RKO (cell line): ENCODE data around the gene KIF23.

Source experiments
- DNase-seq: peaks from one replicate; pipeline ENCODE4 v3.0.0-alpha.2; 2016; ENCODE audit warnings: low spot score

Gene KIF23

DNA sequence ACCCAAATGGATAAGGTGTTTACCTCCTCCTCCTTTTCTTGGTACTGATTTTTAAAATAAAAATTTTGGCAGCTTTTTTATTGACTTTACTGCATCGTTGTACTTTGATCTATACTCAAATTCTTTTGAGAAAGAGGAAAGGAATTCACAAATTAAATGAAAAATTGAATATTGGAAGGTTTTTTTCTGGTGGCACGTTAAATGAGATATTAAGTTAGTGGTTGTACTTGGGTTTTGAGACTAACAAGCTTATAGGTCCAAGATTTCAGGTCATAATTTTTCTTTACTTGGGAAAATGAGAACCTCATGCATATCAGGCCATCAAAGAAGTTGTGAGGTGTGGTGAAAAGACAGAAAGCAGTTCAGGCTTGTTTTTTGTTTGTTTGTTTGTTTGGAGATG lies 52.6 kb downstream of the KIF23 start:
- DNase-seq: no peak

DNA sequence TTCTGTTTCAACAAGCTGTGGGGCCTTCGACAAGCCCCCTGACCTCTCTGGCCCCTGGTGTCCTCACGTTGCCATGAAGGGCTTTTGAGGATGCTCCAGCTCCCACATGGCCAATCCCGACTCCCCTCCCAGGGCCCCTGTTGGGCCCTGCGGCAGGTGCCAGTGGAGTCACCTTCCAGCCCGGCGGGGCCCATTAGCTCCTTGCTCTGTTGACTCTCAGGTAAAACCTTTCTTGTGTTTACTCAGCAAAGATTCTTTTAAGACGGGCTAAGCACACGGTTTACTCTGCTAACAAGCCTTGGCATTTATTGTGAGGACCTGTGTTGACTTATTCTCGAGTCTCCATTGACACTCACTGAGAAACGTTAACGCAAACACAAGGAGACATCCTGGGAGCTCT lies 53.5 kb downstream of the KIF23 start:
- DNase-seq: no peak

DNA sequence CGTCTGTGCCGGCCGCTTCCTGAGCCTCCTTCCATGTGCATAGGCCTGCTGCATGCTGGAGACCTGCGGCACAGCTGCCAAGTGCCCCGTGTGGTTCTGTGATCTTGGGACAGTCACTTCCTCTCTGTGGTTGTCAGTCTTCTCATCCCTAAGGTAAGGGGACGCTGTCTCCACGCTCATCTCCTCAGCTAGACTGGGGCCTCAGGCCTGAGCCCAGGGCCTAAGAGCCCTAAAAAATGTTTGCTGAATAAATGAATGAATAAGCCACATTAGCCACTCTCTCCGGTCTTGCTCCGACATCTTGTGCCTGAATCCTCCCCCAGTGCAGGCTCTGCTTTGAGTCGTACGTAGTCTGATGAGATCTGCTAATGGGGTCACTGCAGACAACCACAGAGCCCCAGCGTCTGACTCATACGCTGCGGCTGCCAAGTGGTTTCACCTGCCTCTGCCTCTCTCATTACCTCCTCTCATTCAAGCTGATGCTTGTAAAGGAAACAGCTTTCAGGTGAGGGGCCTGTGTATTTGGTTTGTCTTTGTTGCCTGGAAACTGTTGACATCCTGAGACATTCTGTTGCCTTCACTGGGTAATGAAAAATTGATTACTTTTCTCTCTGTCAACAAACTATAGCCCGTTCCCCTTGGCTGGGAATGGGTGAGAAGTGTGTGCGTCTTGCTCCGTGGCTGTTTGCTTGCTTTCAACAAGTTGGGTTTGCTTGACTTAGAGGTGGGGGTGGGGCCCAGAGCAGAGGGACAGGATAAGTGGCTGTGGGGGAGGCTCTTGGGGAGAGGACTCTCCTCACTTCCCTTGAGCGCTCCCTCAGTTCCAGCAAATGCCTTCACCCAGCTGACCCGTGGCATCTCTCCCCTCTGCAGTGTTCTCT lies 54.3 kb downstream of the KIF23 start:
- DNase-seq: no peak

DNA sequence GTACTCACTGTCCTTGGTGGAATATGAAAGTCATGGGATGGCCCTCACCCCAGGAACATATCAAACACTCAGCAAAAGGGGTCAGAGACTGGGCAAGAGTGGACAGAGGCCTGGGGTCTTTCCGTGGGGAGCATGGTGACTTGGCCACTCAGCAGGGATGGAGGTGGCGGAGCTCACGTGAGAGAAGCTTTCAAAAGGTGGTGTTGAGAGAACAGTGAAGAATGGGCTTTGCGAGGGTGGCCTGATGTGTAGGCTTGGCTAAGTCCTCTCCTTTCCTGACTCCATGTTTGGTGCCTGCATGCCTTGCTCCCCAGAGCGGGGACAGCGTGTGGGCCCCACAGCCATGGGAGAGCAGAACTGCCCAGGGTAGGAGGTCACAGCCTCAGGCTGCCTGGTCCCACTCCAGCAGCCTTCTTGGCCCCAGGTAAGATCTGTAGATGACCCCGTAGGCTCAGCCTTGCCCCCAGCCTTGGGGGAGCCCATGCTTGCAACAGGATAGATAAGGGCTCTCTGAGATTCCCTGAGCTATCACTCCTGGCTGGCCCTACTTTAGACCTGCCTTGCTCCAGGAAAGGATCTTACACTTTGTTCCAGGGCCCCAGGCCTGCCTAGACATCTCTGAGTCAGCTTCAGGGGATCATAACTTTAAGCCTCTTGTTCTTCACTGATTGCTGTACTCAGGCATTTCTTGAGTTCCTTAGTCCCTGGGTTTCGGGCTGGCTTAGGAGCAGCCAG lies 55.5 kb downstream of the KIF23 start:
- no peak for DNase-seq

DNA sequence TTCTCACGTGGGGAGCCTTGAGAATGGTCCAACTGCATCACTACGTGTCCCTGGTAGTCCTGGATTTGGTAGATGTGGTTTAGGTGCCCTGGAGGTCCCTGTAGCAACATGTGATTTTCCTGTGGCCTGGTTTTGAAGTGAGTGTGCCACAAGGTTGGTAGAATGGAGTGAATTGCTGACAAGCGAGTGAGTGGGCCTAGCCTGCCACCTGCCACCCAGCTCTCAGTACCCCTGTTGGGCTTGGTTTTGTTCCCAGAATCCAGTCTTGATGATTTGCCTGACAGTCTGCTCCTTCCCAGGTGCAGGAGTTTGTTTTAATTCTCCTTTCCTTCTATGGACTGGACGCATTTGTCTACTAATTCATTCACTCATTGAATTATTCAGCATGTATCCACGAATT lies 57.9 kb downstream of the KIF23 start:
- DNase-seq: no peak

DNA sequence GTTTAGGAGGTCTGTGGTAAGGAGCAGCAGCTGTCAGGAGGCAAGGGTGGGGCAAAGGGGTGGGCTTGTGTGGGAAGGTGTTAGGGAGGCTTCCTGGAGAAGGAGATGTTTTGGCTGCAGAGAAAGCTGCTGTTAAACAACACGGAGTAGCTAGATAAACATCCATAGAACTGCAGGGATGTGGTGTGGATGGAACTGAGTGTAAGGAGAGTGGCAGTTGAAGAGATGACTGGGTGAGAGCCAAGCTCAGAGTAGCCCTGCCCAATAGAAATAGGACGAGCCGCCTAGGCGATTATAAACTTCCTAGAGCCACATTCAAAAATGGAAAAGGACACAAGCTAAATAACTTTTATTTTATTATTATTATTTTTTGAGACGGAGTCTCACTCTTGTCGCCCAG lies 58.4 kb downstream of the KIF23 start:
- no peak for DNase-seq

DNA sequence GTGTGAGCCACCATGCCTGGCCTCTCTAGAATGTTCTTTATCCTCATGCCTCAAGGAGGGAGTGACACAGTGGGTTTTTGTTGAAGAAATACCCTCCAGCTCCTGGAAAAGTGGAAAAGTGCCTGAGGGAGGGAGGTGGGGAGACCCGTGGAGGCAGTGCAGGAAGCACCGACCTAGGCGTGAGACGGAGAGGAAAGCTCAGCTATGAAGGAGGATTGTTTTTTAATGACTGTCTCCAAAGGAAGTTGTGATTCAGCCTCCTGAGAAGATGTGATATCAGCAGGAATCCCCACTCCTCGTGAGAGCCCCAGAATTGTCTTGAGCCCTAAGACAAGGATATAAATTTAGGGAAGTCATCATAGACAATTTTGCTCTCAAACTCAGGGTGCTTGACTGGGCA lies 60.1 kb downstream of the KIF23 start:
- no peak for DNase-seq

DNA sequence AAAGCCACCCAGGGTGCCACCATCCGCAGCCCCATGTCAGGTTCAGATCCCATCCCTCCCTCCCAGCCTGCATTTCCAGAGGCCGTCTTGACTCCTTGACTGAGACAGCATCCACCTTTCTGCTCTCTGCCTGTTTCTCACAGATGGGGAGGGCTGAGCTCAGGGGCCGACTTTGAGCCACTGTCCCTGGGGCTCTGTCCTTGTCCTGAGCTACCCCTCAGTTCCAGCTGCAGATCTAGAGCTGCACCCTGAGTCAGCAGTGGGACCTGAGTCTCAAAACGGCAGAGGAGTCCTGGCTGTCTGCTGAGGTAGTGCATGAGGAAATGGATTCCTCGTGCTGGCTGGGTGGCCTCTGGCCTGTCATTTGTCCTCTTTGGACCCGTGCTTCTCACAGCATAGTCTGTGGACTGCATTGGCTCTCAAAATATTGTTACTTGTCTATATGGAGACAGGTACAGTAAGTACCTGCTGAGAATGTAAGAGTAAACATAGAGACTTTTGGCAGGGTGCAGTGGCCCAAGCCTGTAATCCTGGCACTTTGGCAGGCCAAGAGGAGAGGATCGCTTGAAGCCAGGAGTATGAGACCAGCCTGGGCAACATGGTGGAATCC lies 60.8 kb downstream of the KIF23 start:
- DNase-seq: no peak

DNA sequence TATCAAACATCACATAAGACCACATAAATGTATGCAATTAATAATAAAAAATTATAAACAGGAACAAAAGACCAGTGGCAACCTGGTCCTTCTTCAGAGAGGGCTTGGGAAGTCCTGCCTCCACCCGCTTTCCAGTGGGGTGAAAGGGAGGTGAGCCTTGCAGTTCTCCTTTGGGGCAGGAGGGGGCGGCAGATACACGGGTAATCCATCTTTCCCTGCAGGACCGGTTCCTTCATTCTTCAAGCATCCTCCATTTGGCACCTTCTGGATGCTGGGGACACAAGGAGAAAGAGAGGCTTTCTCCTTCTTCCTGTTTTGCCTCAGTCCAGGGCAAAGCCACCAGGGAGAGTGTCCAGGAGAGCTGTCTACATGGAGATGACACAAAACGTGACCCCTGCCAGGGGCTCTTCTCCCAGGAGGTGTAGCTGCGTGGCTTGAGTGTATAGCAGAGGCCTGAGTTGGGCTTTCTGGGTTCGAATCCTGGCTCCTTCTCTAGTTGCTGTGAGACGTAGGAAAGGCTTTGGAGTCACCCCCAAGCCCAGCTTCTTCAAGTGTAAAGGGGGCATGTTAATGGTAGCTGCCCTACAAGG lies 61.7 kb downstream of the KIF23 start:
- peak; percentile 70 for DNase-seq

DNA sequence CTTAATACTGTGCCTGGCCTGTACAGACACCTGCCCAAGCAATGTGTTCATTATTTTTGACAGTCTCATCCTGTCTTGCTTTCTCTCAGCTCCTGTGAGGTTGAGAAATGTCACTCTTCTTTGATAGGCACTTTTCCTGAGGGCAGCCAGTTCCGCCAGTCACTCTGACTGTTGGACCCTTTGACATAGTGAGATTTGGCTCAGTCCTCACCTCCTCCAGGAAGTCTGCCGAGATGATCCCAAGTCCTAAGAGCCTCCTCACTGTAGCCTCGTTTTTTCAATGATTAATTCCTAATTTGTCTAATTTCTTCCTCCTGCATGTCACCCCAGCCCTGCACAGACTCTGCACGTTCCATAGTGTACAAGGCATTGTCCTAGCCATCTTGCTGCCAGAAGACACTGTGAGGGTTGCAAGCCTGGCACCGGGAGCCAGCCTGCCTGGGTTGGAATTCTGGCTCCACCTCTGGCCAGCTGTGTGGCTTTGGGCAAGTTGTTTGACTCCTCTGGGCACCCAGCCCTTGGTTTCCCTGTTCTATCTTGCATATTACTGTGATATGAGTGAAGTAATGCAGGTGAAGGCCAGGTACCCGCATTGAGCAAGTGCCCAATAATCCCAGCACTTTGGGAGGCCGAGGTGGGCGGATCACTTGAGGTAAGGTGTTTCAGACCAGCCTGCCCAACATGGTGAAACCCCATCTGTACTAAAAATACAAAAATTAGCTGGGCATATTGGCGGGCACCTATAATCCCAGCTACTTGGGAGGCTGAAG lies 62.7 kb downstream of the KIF23 start:
- no peak for DNase-seq

DNA sequence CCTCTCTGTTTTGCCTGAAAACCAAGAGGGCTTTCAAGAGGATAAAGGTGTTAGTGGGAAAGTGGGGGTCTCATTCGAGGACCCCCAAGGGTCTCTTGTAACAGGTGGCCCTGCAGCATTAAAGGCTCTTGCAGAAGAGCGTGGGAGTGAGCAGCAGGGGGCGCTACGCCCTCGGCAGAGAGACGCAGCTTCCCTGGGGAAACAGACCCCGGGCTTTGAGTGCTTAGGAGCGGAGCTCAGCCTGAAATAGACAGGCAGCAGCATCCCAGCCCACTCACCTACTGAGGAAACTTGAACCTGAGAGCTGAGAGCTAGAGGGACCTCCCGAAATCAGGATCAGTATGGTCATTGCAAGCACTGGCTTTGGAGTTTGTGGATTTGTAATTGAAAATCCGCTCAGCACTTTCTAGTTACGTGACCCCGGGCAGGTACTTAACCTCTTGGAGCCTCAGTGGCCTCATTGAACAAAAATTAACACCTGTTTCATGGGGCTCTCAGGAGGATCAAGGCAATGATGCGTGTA lies 64.2 kb downstream of the KIF23 start:
- no peak for DNase-seq

DNA sequence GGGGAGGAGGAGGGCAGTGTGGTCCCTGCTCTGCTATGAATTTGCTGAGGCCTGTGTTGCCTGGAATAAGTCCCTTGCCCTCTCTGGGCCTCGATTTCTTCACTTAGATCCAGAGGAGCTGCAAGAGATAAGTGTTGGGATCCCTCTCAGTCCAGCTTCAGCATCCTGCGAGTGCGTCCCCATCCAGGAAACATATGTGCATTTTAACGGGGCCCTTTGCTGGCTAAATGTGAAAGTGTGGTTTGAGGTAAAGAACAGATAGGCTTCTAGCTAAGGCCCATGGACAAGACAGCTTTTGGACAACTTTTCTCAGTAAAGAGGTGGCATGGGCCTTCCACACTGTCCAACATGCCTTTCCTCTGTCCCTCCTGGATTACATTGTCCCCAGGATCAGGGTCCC lies 64.9 kb downstream of the KIF23 start:
- DNase-seq: no peak

DNA sequence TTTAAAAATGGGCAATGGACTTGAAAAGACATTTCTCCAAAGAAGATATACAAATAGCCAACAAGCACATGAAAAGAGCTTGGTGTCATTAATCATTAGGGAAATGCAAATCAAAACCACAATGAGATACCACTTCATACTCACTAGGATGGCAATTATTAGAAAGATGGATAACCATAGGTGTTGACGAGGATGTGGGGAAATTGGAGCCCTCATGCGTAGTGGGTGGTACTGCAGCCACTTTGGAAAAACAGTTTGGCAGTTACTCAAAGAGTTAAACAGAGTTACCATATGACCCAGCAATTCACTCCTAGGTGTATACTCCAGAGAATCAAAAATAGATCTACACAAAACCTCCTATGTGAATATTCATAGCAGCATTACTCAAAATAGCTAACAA lies 65.8 kb downstream of the KIF23 start:
- DNase-seq: no peak

DNA sequence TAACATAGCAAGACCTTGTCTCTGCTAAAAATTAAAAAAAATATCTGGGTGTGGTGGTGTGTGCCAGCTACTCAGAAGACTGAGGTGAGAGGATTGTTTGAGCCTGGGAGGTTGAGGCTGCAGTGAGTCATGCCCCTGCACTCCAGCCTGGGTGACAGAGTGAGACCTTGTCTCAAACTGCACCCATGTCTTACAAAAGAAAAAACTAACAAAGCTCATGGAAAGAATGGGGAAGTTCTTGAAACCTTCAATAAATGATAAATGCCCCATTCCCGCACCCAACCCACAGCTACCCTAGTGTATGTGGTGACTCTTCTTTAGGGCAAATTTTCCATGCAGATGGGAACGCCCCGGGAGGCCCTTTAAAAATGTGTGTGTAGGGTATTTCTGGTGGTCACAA lies 66.8 kb downstream of the KIF23 start:
- no peak for DNase-seq

DNA sequence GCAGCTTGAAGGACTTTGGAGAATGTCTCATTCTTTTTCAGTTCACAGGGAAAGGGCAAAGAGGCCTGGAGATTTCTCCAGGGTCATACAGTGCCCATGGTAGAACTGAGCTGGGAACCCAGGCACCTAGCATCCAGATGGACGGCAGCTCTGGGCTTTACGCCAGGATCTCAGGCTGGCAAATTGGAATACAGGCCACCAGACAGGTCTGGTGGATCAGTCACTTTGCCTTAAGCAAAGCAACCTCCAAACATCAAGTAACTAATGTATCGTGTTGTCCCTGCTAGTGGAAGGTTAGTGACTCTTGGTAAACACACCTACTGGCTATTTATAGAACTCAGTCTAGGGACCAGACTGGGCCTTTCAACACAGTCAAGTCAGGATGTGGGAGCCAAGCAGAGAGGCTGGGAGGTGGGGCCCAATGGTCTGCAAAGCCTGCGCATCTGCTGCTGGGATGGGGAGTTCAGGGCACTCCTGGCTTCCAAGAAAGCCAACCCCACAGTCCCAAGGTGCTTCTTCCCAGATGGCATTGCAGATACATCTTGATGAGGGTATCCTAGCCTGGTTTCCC lies 68.6 kb downstream of the KIF23 start:
- DNase-seq: no peak

DNA sequence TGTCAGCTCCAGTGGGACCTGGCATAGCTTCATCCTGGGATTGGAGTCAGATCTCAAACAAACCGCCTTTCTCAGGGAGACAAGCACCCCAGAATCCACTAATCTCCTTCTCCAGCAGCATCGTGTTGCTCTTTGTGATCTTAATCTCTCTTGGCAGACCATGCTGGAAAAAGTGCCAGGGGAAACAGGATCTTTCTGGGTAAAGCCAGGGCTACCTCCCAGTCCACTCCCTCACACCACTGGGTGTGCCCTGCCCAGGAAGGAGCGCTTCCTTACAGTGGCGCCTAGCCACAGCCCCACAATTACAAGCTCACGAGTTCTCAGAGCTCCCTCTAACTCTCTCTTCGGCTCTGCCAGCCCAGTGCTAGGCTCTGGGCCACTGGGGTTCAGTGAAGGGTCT lies 70.7 kb downstream of the KIF23 start:
- DNase-seq: no peak

DNA sequence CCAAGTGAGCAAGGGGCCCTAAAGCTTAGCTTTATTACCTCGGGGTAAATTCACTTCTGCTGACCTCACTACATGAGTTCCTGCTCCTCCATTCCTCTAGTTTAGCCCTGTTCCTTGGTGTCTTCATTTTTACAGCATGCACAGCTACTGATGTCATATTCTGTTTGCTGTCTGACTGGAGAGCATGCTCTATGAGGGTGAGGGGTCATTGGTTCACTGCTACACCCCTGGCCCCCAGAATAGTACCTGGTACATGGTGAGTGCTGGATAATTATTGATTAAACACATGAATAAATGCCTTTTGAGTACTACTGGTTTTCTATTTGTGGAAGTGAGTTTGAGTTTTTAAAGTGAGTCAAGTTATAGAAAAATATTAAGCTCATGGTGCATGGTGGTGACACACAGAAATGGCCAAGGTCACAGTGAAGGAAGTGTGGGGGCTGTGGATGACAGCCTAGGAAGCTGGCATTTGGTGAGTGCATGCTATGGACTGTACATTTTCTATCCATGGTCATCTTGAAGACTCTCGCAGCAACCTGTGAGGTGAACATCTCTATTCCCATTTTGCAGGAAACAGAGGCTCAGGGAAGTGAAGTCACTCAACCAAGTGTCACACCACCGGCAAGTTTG lies 72.4 kb downstream of the KIF23 start:
- no peak for DNase-seq

DNA sequence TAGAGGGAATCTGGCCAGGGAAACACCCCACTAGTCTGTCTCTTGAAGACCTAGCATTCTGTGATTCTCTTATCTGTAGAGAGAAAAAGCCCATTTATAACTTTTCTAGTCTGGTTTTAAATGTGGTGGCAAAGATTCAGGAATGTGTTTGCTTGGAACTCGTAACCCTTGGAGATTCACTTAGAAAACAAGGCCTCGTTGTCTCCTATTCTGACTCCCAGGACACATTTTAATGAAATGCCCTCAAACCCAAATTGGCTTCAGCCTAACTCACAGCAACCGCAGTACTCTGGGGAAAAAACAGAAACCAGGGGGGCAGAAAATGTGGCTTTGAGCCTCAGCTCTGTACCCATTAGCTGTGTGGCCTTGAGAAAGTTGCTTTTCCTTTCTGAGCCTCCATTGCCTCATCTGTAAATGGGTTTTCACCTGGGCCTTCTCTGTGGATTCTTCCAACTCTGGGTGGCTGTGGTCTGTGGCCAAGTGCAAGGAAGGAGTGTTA lies 75.0 kb downstream of the KIF23 start:
- no peak for DNase-seq

DNA sequence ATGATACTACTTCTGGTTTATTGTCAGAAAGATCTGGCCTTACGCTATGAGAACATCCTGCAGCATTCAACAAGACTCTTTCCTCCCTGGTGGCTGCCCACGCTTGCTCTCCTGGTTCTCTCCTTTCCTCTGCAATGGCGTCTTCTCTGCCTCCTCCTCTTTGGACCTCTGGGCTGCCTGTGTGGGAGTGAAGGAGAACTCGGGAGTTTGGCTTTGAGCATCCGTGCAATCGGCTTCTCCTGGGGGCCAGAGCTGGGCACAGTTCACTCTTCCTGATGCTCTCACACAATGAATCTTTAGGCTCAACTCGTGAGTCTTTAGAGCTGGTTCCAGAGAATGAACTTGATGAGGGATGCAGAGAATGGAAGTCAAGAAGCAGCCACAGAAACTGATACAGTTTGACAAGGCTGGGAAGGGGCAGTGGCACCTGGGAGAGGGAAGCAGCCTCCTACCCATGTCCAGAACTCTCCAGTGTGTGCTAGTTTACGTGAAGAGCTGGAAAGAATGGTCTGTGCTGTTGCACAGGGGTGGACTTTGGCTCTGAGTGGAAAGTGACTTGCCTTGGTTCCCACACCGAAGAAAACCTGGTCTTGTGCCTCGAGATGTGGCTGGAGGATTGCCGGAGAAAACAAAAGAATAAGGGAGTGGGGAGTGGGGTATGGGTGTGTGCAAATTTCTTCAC lies 76.3 kb downstream of the KIF23 start:
- DNase-seq: no peak

DNA sequence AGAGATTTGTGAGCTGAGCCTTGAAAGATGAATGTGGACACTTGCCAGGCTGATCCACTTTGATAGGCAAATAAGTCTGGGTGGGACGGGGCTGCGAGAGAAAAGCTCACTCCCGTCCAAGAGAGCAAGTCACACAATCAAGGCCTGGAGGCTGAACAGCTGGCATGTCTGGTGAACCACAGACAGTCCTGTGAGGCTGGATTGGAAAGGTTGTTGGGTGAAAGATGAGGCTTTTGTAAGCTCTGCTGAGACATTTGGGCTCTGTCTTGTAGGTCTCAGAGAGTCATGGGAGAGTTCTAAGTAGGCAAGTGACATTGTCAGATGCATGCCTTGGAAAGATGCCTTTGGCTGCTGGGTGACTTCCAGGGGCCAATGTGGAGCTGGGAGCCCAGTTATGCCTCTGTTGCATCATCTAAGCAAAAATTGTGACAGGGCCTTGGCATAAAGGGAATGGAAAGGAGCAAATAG lies 76.9 kb downstream of the KIF23 start:
- DNase-seq: no peak
